Measurements from ENCODE around the gene PHC2.

Gene PHC2

DNA sequence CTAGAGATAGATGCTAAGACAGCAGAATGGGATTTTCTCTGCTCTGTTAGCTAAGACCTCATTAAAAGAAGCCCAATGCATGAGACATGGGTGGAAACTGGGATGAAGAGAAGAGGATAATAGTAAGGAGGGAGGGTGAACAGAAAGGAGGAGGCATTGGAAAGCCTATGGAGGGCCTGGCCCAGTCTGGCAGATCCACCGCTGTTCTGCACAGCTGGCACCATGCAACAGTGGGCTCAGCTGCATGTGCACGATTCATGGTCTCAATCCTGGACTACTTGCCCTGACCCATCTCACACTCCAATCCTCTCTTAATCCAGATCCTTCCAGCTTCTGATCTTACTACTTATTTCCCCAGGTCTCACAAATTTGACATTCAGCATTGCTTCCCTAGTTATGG, 2.2 kb downstream of the PHC2 start:
- DNase-seq = peak in 1 of 10 donors; percentile 70
- intact Hi-C loops (cut with DNase I) = no loop called here

DNA sequence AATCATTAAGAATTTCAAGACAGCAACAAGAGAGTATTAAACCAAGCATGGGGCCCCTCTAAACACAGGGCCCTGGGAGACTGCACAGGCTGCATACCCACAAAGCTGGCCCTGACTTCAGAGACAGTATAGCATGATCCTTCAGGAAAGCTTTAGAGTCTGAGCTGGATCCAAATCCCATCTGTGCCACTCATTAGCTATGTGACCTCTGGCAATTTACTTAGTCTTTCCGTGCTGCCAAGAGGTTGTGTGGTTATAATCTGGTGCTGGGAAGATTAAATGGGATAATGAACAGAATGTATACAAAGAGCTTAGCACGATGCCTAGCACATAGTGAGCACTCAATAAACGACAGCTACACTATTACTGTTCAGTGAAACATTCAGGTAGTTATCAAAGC, 4.0 kb downstream of the PHC2 start:
- intact Hi-C loops (cut with DNase I) = no loop called here
- no peak for DNase-seq

DNA sequence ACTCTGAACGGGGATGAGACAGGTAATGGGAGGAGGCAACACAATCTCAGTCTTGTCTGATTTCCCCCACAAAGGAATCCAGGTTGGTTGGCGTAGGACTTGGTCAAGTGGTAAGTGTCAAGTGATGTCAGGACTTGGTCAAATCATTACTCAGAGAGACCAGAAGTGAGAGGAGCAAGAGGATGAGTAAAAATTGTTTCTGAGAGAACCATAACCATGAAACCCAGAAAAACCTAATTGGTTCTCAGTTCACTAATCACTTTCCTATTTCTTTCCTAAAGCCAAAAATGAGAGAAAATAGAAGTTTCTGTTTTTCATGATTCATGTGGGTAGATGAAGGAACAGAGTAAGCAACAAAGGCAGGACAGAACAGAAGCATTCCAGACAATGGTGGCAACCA, 5.0 kb downstream of the PHC2 start:
- intact Hi-C loops (cut with DNase I) = no loop called here
- DNase-seq = no peak

GRCh38 chr1:33424610-33425009, 6.3 kb downstream of the PHC2 start:
- intact Hi-C loops (cut with DNase I) = no loop called here
- DNase-seq = no peak

DNA sequence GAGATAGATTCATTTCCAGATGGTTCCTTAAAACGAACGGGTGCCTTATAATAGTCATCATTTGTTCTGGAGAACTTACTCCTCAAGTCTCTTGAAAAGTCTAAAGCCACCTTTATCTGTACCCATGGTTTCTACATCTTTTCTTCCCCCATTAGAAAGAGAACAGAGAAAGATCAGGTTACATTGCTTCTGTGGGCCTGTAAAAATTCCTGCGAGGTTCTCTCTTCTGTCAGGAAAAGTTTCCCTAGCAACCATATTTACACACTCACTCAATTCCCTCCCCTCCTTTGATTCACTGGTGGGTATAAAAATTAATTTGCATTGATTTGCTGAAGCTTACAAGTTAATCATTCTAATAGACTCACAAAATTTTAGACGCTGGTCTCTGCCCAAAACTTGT, 6.7 kb downstream of the PHC2 start:
- intact Hi-C loops (cut with DNase I) = no loop called here
- no peak for DNase-seq

DNA sequence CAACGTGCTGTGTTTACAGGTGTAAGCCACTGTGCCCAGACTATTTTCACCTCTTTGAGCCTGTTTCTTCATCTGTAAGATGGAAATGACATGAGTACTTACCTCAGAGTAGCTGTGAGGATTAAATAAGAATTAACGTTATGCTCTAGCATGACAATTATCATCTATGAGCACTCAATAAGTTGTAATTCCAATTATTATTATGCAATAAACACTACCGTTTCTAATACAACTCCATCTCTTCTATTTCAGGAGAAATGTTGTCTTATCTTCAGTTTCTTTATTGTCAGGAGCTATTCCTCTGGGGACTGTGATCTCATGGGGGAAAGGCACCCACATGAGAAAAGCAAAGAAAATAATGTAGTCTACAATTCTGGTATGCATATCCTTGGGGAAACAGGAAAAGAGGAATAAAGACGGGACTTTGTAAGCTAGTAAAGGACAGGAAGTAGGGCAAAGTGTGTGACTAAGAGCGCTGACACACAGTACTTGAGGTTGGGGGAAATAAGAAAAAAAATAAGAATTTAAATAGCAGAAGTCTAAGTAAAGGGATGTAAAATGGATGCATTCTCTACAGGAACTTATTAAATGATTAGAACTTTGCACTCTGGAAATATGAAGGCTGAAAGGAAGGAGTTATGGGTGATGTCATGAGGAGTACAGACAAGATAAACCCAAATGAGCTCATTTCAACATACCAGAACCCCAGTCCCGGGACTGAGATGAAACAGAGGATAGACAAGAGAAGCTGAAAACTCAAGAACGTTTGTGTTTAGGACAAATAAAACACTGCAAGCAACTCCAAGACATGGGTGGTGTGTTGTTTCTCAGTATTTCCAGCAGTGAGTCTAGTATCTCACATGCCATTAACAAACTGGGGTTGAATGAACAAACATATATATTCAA, 9.8 kb downstream of the PHC2 start:
- intact Hi-C loops (cut with DNase I) = no loop called here
- no peak for DNase-seq

DNA sequence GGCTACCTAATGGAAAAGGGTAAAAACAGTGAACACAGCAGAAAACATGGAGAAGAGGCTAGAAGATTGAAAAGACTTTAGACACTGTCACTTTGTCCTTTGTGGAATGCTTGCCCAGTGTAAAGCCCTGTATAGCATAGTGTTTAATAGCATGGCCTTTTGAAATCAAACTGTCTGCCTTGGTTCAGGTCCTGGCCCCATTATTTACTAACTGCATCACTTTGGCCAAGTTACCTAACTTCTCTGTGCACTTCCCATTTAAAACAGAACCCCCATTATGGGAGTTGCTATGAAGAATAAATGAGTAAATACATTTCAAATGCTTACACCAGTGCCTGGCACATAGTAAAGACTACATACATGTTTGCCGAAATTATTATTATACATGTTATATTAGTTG, 12.1 kb downstream of the PHC2 start:
- DNase-seq = no peak
- intact Hi-C loops (cut with DNase I) = no loop called here

- intact Hi-C loops (cut with DNase I) = no loop called here
- no peak for DNase-seq
These were observed 16.0 kb downstream of the PHC2 start for GRCh38 chr1:33414879-33415278.

DNA sequence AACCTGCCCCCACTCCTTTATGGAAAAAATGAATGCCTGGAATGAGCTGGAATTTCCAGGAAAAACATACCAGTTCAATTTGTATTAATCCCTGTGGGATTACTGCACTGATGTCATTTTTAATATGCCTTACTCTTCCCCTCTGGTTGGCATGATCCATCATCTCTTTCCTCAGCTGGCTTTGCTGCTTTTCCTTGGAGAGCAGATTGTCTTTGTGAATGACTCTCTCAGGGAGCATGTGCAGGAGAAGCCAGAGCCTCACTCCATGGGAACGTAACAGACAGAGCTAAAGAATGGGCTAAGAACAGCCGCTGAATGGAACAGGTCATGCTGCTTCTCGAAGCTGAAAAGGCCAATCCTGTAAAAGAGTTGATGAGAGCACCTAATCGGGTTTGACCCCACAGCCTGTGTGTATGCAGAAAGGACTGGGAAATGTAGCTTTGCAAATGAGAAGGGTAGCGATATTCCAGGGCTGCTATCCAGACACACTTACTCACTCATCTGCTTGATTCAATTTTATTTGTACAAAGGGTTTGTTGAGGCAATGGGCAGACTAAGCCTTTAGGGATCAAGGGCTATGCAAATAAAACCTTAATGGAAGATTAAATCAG, 20.7 kb downstream of the PHC2 start:
- intact Hi-C loops (cut with DNase I) = no loop called here
- peak in 3 of 10 donors; percentile 11 to 77 (median 26) for DNase-seq

- DNase-seq = no peak
- intact Hi-C loops (cut with DNase I) = no loop called here
These were observed 22.8 kb downstream of the PHC2 start for GRCh38 chr1:33408093-33408436.

- no peak for DNase-seq
- intact Hi-C loops (cut with DNase I) = no loop called here
These were observed 23.4 kb downstream of the PHC2 start for GRCh38 chr1:33407352-33408092.

- intact Hi-C loops (cut with DNase I) = no loop called here
- DNase-seq = no peak
These were observed 28.7 kb downstream of the PHC2 start for GRCh38 chr1:33402206-33402605.

DNA sequence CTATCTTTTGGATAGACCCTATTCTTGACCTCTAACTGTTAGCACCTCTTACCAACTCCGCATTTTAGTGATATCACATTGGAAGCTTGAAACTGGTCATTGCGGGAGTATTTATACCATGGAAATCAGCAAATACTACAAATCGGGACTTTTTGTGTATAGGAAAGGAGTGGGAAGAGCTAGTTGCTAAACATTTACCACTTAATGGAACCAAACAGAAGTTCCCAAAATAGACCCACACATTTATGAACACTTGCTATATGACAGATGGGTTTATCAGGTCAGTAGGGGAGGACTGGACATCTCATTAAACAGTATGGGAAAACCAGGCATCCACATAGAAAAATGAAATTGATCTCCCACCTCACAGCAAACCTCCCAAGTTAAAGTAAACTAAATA, 29.4 kb downstream of the PHC2 start:
- DNase-seq = no peak
- intact Hi-C loops (cut with DNase I) = no loop called here

- no peak for DNase-seq
- intact Hi-C loops (cut with DNase I) = no loop called here
These were observed 30.6 kb downstream of the PHC2 start for GRCh38 chr1:33400153-33400911.

DNA sequence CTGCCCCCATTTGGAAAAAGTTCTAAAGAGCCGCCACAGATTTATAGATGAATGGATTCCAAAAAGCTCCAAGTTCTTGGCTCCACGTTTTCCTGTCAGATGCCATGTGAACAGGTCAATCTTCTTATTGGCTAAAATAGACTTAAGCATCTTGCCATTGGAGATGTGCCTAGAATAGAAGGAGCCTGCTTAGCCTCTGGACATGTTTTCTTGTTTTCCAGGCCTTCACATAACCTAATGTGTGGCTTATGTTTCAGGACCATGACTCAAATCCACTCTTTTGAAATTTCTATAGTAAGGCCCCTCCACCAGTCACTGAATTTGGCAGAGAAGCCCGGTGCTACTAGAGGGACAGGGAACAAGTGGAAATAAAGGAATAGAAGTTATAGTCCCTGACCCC, 31.5 kb downstream of the PHC2 start:
- DNase-seq = no peak
- intact Hi-C loops (cut with DNase I) = no loop called here

DNA sequence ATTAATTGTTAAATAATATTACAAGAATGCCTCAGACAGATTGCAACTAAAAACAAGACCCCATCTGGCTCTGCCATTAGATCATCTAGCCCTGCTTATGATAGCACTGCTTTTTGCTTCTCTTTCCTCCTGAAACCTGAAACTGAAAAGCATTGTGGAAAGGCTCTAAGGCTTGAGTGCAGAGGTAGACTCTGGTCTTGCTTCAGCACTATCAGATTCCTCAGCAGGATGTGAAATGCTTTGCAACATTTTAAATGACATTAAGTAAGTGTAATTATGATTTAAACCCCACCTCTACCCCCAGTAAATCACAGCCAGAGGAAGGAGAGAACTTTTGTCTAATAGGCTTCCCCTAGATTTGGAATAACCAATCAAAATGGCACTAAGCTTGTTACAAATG, 32.9 kb downstream of the PHC2 start:
- intact Hi-C loops (cut with DNase I) = no loop called here
- DNase-seq = no peak

DNA sequence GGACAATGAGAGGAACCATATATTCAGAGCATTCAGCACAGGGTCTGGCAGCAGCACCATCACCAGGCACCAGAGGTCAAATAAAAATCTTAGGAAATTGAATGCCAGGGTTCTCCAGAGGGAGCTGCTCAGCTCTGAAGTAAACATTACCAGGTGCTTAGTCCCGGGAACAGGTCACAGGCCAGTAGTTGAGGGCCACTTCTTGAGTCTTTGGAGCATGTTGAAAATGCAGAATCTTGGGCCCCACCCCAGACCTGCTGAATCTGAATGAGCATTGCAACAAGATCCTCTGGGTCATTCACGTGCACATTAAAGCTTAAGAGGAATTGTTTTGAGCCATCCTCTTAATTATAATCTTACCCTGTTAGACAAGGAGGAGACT, 33.8 kb downstream of the PHC2 start:
- intact Hi-C loops (cut with DNase I) = no loop called here
- no peak for DNase-seq

GRCh38 chr1:33396188-33397124, 34.4 kb downstream of the PHC2 start:
- intact Hi-C loops (cut with DNase I) = no loop called here
- no peak for DNase-seq

- no peak for DNase-seq
- intact Hi-C loops (cut with DNase I) = no loop called here
These were observed 36.1 kb downstream of the PHC2 start for GRCh38 chr1:33394770-33395169.

GRCh38 chr1:33393991-33394390, 36.9 kb downstream of the PHC2 start:
- no peak for DNase-seq
- intact Hi-C loops (cut with DNase I) = no loop called here

Measured in posterior cingulate gyrus (tissue), 11 donors.